ENCODE measurements around the gene MRPS23. TPM values are rescaled to one million over a fixed set of nuclear protein-coding genes. Genes with fewer than 3 reads are reported as not detected.
A peak's percentile ranks its signal among the peaks of the same experiment; 100 is the strongest.
"Not testable (repeated sequence)": the region's sequence is repeated elsewhere in the genome, so short reads cannot be mapped to it uniquely, and the experiment has no call there.

Gene MRPS23
- total RNA-seq, 1 donor from 2014 or later: 6.9 TPM

DNA sequence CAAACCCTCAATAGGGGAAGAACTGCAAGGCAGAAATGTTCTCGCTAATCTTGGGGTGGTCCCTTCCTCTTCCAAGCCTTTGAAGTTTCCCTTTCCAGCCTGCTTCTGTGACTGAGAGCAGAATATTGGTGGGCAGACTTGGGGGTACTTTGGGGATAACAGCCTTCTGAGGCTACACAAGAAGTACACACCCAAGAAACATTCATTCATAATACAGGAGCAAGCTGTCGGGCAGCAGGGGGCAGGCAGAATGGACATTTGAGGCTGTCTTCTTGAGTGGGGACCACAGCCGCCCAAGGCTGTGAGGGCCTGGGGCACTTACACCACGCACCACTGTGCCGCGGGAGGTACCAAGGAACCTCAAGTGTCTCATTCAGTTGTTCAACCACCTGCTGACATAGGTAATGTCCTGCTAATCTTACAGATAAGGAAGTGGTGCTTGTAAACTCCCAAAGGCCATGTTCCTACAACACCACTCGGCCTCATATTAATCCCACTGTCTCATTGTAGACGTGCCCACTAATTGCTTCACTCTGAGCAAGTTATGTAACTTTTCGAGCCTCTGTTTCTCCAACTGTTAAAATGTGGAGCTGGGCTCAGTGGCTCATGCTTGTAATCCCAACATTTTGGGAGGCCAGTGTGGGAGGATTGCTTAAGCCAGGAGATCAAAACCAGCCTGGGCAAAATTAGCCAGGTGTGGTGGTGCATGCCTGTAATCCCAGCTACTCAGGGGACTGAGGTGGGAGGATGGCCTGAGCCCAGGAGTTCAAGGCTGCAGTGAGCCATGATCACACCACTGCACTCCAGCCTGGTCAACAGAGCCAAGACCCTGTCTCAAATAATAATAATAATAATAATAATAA, 2.5 kb upstream of the MRPS23 start:
- DNase-seq (ENCODE audit: extremely low spot score in 2 of 2): peak in 1 of 2 donors; percentile 67
- Histone ChIP-seq H3K27ac (peak overlapping the region; percentile 93), H3K27me3 (no peaks in the 10 kb centered on the region), H3K4me1 (peaks cover 32% of the 10 kb centered on the region), H3K4me3 (no peak overlapping the region), H3K9me3 (no peaks in the 10 kb centered on the region), H3K36me3 (no peaks in the 10 kb centered on the region)
- intact Hi-C loops (cut with DNase I): loop anchor here (5.0 kb wide), 1 partner anchor 250 kb away; no protein-coding TSS in a partner anchor
- TF ChIP-seq, protein P1, sequence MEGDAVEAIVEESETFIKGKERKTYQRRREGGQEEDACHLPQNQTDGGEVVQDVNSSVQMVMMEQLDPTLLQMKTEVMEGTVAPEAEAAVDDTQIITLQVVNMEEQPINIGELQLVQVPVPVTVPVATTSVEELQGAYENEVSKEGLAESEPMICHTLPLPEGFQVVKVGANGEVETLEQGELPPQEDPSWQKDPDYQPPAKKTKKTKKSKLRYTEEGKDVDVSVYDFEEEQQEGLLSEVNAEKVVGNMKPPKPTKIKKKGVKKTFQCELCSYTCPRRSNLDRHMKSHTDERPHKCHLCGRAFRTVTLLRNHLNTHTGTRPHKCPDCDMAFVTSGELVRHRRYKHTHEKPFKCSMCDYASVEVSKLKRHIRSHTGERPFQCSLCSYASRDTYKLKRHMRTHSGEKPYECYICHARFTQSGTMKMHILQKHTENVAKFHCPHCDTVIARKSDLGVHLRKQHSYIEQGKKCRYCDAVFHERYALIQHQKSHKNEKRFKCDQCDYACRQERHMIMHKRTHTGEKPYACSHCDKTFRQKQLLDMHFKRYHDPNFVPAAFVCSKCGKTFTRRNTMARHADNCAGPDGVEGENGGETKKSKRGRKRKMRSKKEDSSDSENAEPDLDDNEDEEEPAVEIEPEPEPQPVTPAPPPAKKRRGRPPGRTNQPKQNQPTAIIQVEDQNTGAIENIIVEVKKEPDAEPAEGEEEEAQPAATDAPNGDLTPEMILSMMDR (IDR thresholded peaks at IDR 0.05): no peak
- no peak for TF ChIP-seq POLR2AphosphoS5 (IDR thresholded peaks at IDR 0.05; ENCODE audit: insufficient read depth in 1 of 2, low read depth in 1 of 2)

DNA sequence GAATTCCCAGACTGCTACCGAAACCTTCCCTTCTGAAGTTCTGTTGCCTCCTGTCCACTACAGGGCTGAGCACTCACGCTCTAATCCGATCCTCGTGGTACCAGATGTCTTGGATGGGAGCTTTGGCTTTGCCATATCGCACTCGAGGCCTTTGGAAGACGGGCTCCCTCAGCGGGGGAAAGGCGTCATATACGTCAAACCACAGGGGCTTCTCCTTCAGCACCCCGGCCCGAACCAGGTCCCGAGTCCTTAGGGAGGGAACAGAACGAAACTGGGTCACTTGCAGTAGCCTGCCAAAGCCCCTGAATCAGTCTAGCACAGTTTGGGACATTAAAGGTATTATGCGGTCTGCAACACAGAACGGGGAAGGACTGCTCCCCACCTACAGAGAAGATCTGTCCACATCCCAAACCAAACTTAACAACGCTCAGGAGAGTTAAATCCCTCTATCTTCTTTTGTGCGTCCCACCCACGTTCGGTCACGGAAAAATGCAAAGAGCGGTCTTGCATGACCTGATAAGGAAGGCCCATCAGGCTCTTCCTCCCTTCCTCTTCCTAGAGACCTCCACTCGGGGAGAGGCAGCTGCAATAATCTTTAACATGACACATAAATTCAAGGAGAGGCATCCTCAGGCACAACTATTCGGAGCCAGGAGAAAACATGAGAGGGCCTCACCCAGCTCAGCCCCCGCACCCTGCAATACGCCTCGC, 526 bp downstream of the MRPS23 start:
- peak in 1 of 2 donors; percentile 89 for DNase-seq (ENCODE audit: extremely low spot score in 2 of 2)
- intact Hi-C loops (cut with DNase I): no loop called here
- H3K27ac ChIP-seq: peak overlapping the region; percentile 93
- TF ChIP-seq POLR2AphosphoS5 (IDR thresholded peaks at IDR 0.05; ENCODE audit: insufficient read depth in 1 of 2, low read depth in 1 of 2): no peak
- TF ChIP-seq, protein P1 (IDR thresholded peaks at IDR 0.05): no peak
- TF ChIP-seq POLR2A (IDR thresholded peaks at IDR 0.05): no peak
- no peaks in the 10 kb centered on the region for H3K27me3 ChIP-seq
- no peaks in the 10 kb centered on the region for H3K36me3 ChIP-seq
- peak overlapping the region; percentile 80 for H3K4me3 ChIP-seq
- peaks cover 32% of the 10 kb centered on the region for H3K4me1 ChIP-seq
- no peaks in the 10 kb centered on the region for H3K9me3 ChIP-seq

DNA sequence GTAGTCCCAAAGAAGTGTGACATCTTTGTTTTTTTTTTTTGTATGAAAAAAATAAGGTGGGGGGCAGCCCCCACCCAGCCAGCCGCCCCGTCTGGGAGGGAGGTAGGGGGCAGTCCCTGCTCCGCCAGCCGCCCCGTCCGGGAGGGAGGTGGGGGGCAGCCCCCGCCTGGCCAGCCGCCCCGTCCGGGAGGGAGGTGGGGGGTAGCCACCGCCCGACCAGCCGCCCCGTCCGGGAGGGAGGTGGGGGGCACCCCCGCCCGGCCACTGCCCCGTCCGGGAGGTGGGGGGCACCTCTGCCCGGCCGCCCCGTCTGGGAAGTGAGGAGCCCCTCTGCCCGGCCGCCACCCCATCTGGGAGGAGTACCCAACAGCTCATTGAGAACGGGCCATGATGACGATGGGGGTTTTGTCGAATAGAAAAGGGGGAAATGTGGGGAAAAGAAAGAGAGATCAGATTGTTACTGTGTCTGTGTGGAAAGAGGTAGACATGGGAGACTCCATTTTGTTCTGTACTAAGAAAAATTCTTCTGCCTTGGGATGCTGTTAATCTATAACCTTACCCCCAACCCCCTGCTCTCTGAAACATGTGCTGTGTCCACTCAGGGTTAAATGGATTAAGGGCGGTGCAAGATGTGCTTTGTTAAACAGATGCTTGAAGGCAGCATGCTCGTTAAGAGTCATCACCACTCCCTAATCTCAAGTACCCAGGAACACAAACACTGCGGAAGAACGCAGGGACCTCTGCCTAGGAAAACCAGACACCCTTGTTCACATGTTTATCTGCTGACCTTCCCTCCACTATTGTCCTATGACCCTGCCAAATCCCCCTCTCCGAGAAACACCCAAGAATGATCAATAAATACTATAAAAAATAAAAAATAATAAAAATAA, 3.5 kb downstream of the MRPS23 start:
- intact Hi-C loops (cut with DNase I); H3K9me3 ChIP-seq; DNase-seq (ENCODE audit: extremely low spot score in 2 of 2); H3K36me3 ChIP-seq; H3K27me3 ChIP-seq; H3K27ac ChIP-seq; H3K4me3 ChIP-seq: not testable (repeated sequence)
- peaks cover 20% of the 10 kb centered on the region for H3K4me1 ChIP-seq

DNA sequence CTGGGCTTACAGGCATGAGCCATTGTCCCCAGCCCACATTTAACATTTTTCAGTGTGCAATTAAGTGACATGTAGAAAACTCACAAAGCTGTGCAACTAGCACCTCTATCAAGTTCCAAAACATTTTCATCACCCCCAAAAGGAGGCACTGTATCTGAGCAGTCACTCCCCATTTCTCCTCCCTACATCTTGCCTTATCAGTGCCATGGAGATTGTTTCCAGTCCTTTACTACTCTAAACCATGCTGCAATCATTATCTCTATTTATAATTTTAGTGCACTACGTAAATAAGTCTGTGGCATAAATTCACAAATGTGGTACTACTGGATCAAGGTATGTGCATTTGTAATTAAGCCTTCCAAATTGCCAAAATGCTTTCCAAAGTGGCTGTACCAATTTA, 7.6 kb downstream of the MRPS23 start:
- Histone ChIP-seq H3K27me3 (no peaks in the 10 kb centered on the region), H3K36me3 (peaks cover 0 to 27% of the 10 kb centered on the region in 2 donors)
- TF ChIP-seq POLR2A (IDR thresholded peaks at IDR 0.05) (no peak), POLR2AphosphoS5 (IDR thresholded peaks at IDR 0.05; ENCODE audit: insufficient read depth in 1 of 2, low read depth in 1 of 2) (no peak)
- TF ChIP-seq, protein P1 (IDR thresholded peaks at IDR 0.05): no peak

DNA sequence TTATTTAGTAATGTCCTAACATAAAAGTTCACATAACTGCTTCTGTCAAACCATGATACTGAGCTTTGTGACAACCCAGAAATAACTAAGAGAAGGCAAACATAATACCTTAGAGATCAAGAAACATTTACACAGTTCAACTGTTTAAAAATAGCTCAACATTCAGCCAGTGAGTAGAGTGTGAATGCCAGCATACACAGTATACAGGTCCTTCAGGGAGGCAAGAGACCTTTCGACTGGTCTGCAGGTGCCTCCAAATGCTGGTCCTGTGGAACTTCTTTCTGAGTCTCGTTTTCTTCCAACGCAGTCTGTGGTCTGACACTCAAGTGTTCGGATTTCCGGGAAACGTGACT, 10.3 kb downstream of the MRPS23 start:
- Histone ChIP-seq H3K4me3 (no peak overlapping the region), H3K27me3 (no peaks in the 10 kb centered on the region), H3K9me3 (no peaks in the 10 kb centered on the region), H3K36me3 (peaks cover 0 to 27% of the 10 kb centered on the region in 2 donors), H3K27ac (no peak overlapping the region), H3K4me1 (no peaks in the 10 kb centered on the region)
- TF ChIP-seq, protein P1 (IDR thresholded peaks at IDR 0.05): no peak
- no peak for TF ChIP-seq POLR2A (IDR thresholded peaks at IDR 0.05)
- TF ChIP-seq POLR2AphosphoS5 (IDR thresholded peaks at IDR 0.05; ENCODE audit: insufficient read depth in 1 of 2, low read depth in 1 of 2): no peak
- DNase-seq (ENCODE audit: extremely low spot score in 2 of 2): no peak
- intact Hi-C loops (cut with DNase I): no loop called here

More for the DNA sequence above, 7.6 kb downstream of the MRPS23 start:
- DNase-seq (ENCODE audit: extremely low spot score in 2 of 2): no peak
- intact Hi-C loops (cut with DNase I): no loop called here
- H3K4me3 ChIP-seq: no peak overlapping the region
- no peaks in the 10 kb centered on the region for H3K9me3 ChIP-seq
- H3K4me1 ChIP-seq: no peaks in the 10 kb centered on the region
- no peak overlapping the region for H3K27ac ChIP-seq
